IPS-18c (cell line): ENCODE measurements around the gene TM9SF4.

ENCODE experiments used
- H3K4me3 ChIP-seq: 2 replicates; pipeline ENCODE4 v1.7.0; 2013; ENCODE audit warnings: low read depth, mild to moderate bottlenecking, low read length, moderate library complexity; ENCODE audit not compliant: insufficient read depth
- H3K9me3 ChIP-seq: one replicate; pipeline ENCODE4 v1.6.1; 2013; ENCODE audit warnings: mild to moderate bottlenecking, low read length, moderate library complexity; ENCODE audit not compliant: control insufficient read depth, insufficient read depth

The TM9SF4 gene

GRCh38 chr20:32206760-32207625 lies 97.5 kb downstream of the TM9SF4 start:
- Histone ChIP-seq H3K4me3 (peak overlapping the region; percentile 93), H3K9me3 (no peaks in the 10 kb centered on the region)

- H3K4me3 ChIP-seq = peak within 1 kb of the TSS; percentile 93
- no peaks in the 10 kb centered on the region for H3K9me3 ChIP-seq
These were observed 98.3 kb downstream of the TM9SF4 start, which contains the start of the genes PLAGL2 and POFUT1 for GRCh38 chr20:32207626-32208498. Gene PLAGL2, minus strand, starts transcription at chr20:32207743. Its CDS starts 5,565 bp downstream, at chr20:32202178. Gene POFUT1, plus strand, starts transcription at chr20:32207880. Its CDS starts 62 bp downstream, at chr20:32207942.

GRCh38 chr20:32208499-32209154 lies 99.1 kb downstream of the TM9SF4 start:
- peak overlapping the region; percentile 93 for H3K4me3 ChIP-seq

GRCh38 chr20:32209850-32210605 lies 100.5 kb downstream of the TM9SF4 start:
- Histone ChIP-seq H3K9me3 (no peaks in the 10 kb centered on the region), H3K4me3 (no peak overlapping the region)

More at GRCh38 chr20:32208499-32209154, 99.1 kb downstream of the TM9SF4 start:
- H3K9me3 ChIP-seq = no peaks in the 10 kb centered on the region

GRCh38 chr20:32213870-32214269 lies 104.4 kb downstream of the TM9SF4 start:
- Histone ChIP-seq H3K4me3 (no peak overlapping the region), H3K9me3 (no peaks in the 10 kb centered on the region)

GRCh38 chr20:32215147-32215546 lies 105.6 kb downstream of the TM9SF4 start:
- Histone ChIP-seq H3K4me3 (no peak overlapping the region), H3K9me3 (no peaks in the 10 kb centered on the region)

- H3K9me3 ChIP-seq = no peaks in the 10 kb centered on the region
- no peak overlapping the region for H3K4me3 ChIP-seq
These were observed 106.2 kb downstream of the TM9SF4 start for GRCh38 chr20:32215729-32216128.

GRCh38 chr20:32216179-32217142 lies 106.9 kb downstream of the TM9SF4 start:
- H3K9me3 ChIP-seq = no peaks in the 10 kb centered on the region
- no peak overlapping the region for H3K4me3 ChIP-seq
